Activated T-cell treated with anti-CD3 and anti-CD28 coated beads, Interleukin-2, amount 50 U/mL, for 24 hours (primary cell): ENCODE results near the gene ZFP14.

Experiments
- DNase-seq: peaks from one replicate; pipeline ENCODE4 v3.0.0-alpha.2; 2020
- H3K27ac Mint-ChIP-seq: 2 replicates; pipeline ENCODE4 v1.8.0; 2020; ENCODE audit warnings: mild to moderate bottlenecking, mixed read lengths
- H3K27me3 Mint-ChIP-seq: 2 replicates; pipeline ENCODE4 v1.8.0; 2020; ENCODE audit warnings: mixed read lengths
- H3K36me3 Mint-ChIP-seq: 2 replicates; pipeline ENCODE4 v1.8.0; 2020; ENCODE audit warnings: low read depth, mixed read lengths
- H3K4me1 Mint-ChIP-seq: 2 replicates; pipeline ENCODE4 v1.8.0; 2020; ENCODE audit warnings: low read depth, mixed read lengths
- H3K4me3 Mint-ChIP-seq: 2 replicates; pipeline ENCODE4 v1.8.0; 2020; ENCODE audit warnings: mild to moderate bottlenecking, moderate library complexity, mixed read lengths
- H3K9me3 Mint-ChIP-seq: 2 replicates; pipeline ENCODE4 v1.8.0; 2020; ENCODE audit warnings: mixed read lengths

ZFP14 gene

DNA sequence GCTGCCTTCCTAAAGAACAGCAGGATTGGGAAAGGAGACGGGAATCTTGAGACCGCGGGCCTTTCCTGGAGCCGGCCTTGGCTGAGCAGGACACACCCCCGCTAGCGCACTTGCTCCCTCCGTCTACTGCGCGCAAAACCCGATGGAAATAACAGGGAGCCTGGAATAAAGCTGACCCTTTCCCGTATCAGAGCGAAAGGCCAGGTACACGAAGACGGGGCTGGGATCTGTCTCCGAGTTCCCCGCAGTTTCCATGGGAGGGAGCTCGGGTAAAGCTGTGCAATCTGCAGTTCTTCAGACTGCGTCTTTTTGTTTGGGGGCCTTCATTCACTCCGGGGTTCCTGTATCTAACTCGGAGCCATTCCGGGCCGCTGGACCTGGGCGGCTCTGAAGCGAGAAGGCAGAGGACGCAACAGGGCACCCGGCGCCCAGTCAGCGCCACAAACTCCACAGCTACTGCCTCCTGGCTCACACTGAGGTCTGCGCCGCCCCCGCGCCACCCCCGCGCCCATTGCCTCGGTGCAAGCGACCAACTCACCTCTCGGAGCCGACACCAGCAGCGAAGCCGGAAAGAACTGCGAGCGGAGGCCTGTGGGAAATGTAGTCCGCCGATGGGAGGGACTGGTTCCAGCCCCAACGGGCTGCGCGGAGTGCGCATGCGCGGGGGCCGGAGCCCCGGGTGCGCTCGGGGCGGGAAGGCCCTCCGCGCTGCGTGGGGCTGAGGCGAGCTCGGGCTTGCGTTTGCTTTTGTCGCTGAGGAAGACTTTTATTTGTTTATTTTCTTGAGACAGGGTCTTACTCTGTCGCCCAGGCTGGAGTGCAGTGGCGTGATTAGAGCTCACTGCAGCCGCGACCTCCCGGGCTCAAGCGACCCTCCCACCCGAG is at the start of gene ZFP14:
Gene ZFP14 (minus strand): TSS at position 577 of the 885 bp plus-strand sequence. CDS start 11,309 bp downstream, outside the sequence.
- H3K4me3 Mint-ChIP-seq = peak within 1 kb of the TSS; percentile 92
- H3K27ac Mint-ChIP-seq = peak within 1 kb of the TSS; percentile 95
- H3K9me3 Mint-ChIP-seq = peaks cover 21% of the 10 kb centered on the region
- DNase-seq = peak; percentile 95
- no peaks in the 10 kb centered on the region for H3K27me3 Mint-ChIP-seq
- peaks cover 48% of the 10 kb centered on the region for H3K36me3 Mint-ChIP-seq
- peaks cover 30% of the 10 kb centered on the region for H3K4me1 Mint-ChIP-seq

DNA sequence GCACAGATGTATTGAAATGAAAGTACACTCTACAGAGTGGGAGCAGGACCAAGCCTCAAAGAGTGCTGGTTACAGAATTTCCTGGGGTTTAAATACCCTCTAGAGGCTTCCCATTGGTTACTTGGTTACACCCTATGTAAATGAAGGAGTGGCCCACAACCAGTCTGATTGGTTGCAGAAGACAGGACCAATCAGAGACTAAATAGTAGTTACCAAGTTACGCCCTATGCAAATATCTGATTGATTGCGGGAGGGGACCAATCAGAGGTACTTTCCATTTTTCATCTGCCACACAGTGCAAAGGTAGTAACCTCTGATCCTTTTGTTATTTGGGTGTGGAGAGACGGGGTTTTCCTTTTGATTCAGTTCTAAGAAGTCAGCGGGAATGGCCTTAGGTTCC is 44.9 kb upstream of the ZFP14 start:
- Mint-ChIP-seq H3K4me1 (peaks cover 6% of the 10 kb centered on the region), H3K4me3 (no peak overlapping the region), H3K36me3 (peaks cover 26% of the 10 kb centered on the region), H3K27me3 (peaks cover 44% of the 10 kb centered on the region), H3K27ac (no peak overlapping the region), H3K9me3 (peaks cover 45% of the 10 kb centered on the region)
- DNase-seq = no peak

DNA sequence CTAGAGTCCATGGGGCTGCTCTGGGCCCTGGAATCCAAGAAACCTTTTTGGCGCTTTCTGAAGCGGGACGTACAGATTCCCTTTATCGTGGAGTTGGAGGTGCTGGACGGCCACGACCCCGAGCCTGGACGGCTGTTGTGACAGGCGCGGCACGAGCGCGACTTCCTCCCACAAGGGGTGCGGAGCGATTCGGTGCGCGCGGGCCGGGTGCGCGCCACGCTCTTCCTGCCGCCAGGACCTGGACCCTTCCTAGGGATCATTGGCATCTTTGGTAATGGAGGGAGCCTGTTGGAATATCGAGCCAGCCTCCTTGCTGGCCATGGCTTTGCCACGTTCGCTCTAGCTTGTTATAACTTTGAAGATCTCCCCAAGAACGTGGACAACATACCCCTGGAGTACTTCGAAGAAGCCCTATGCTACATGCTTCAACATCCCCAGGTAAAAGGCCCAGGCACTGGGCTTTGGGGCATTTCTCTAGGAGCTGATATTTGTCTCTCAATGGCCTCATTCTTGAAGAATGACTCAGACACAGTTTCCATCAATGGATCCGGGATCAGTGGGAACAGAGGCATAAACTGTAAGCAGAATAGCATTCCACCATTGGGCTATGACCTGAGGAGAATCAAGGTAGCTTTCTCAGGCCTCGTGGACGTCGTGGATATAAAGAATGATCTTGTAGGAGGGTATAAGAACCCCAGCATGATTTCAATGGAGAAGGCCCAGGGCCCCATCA is 42.9 kb upstream of the ZFP14 start:
- Mint-ChIP-seq H3K27ac (no peak overlapping the region), H3K27me3 (peaks cover 44% of the 10 kb centered on the region), H3K36me3 (peaks cover 46% of the 10 kb centered on the region), H3K4me1 (peaks cover 21% of the 10 kb centered on the region), H3K4me3 (peak overlapping the region; percentile 53), H3K9me3 (peaks cover 49% of the 10 kb centered on the region)
- no peak for DNase-seq

DNA sequence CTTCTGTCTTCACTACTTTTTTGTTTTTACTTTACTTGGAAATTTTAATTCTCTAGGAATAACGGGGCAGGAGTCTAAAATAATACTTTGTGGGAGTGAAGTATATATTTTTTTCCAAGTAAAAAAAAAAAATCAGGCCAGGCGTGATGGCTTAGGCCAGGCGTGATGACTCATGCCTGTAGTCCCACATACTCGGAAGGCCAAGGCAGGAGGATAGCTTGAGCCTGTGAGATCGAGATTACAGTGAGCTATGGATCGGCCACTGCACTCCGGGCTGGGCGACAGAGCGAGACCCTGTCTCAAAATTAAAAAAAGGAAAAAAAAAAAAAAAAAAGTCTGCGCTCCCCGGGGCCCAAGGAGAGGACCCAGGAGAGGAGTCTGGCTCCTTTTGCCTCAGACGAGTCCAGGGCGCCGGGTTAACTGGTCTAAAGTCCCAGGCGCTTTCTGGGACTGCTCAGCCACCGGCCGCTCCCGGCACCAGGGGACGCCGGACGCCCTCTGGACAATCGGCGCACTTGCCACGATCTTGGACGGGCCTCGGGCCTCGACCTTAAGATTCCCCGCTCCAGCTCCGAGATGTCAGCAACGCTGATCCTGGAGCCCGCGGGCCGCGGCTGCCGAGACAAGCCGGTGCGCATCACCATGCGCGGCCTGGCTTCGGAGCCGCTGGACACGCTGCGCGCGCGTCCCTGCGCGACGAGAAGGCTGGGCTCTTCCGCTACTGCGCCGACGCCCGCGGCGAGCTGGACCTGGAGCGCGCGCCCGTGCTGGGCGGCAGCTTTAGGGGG is 42.2 kb upstream of the ZFP14 start:
- Mint-ChIP-seq H3K4me1 (peaks cover 23% of the 10 kb centered on the region), H3K4me3 (peak overlapping the region; percentile 53), H3K9me3 (peaks cover 48% of the 10 kb centered on the region), H3K27ac (no peak overlapping the region), H3K36me3 (peaks cover 51% of the 10 kb centered on the region), H3K27me3 (peaks cover 44% of the 10 kb centered on the region)
- peak; percentile 31 for DNase-seq

DNA sequence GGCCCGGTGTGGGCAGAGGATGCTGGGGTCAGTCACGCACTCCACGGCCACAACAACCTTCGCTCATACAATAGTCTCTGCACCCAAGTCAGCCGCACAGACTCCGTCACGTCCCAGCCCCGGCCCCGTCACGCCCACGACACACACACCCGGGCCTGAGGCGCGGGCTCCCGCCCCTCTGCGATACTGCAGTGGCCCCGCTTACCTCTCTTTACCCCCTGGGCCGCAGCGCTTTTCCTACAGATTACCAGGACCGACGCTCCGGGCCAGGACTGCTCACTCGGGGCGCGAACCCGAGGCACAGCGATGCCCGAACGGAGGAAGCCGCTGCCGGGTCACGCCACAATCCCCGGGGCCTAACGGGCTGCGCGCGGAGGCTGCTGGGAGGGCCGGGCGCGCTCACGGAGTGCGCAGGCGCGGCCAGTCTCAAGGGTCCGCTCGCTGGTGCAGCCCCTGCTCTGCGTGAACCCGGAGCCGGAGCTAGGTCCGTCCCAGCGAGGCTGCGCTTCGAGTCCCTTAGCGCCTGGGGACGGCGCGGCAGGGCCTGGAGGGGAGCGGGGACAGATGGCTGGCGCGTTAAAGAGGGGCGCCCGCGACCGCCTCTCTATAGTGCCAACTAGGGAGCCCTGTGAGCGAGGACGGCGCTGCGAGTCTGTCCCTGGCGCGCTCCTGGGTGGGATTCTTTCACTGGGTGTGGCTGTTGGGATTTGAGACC is 39.4 kb upstream of the ZFP14 start, which contains the start of gene ZFP82:
Gene ZFP82 (minus strand): TSS at position 358 of the 715 bp plus-strand sequence. CDS start 8,855 bp downstream, outside the sequence.
- Mint-ChIP-seq H3K4me1 (peaks cover 25% of the 10 kb centered on the region), H3K27me3 (peaks cover 24% of the 10 kb centered on the region), H3K36me3 (peaks cover 70% of the 10 kb centered on the region), H3K9me3 (peaks cover 42% of the 10 kb centered on the region), H3K4me3 (peak within 1 kb of the TSS; percentile 89), H3K27ac (peak within 1 kb of the TSS; percentile 94)
- peak; percentile 89 for DNase-seq

DNA sequence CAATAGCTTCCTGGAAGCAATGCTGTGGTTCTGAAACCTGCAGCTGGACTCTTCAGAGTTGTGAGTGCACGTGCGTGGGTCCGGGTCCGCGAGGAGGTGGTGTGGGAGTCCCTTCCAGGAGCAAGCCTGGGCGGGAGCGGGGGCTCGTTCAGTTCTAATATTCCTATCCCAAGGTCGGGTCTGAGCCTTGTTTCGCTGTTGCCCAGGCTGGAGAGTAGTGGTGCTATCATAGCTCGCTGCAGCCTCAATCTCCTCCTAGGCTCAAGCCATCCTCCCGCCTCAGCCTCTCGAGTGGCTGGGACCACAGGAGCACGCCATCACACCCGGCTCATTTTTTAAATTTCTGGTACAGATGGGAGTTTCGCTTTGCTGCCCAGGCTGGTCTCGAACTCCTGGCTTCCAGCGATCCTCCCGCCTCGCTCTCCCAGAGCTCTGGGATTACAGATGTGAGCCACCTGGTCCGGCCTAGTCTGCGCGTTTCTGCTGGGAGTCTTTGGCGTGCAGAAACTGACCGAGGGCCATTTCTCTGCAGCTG is 38.8 kb upstream of the ZFP14 start:
- H3K27me3 Mint-ChIP-seq = peaks cover 23% of the 10 kb centered on the region
- H3K27ac Mint-ChIP-seq = peak overlapping the region; percentile 94
- H3K36me3 Mint-ChIP-seq = peaks cover 76% of the 10 kb centered on the region
- H3K9me3 Mint-ChIP-seq = peaks cover 43% of the 10 kb centered on the region
- peak overlapping the region; percentile 89 for H3K4me3 Mint-ChIP-seq
- H3K4me1 Mint-ChIP-seq = peaks cover 26% of the 10 kb centered on the region
- no peak for DNase-seq

DNA sequence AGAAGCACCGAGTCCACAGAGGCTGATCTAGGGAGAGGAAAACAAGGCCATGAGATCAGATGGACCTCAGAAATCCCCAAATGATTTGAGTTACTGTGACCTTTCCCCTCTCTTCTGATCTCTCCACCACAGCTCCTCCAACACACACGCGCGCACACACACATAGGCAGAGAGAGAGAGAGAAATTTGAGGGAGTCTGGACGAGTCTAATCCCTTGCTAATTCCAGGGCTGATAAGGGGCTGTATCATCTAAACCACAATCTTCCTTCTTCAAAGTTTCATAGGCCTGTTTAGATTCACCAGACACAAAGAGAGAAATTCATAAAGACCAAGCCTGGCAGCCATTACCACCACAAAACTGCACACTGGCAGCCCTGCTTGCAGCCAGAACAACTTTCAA is 30.8 kb upstream of the ZFP14 start:
- H3K36me3 Mint-ChIP-seq = peaks cover 93% of the 10 kb centered on the region
- no peak overlapping the region for H3K4me3 Mint-ChIP-seq
- peaks cover 2% of the 10 kb centered on the region for H3K4me1 Mint-ChIP-seq
- H3K27me3 Mint-ChIP-seq = no peaks in the 10 kb centered on the region
- H3K9me3 Mint-ChIP-seq = peaks cover 44% of the 10 kb centered on the region
- H3K27ac Mint-ChIP-seq = no peak overlapping the region
- DNase-seq = no peak

DNA sequence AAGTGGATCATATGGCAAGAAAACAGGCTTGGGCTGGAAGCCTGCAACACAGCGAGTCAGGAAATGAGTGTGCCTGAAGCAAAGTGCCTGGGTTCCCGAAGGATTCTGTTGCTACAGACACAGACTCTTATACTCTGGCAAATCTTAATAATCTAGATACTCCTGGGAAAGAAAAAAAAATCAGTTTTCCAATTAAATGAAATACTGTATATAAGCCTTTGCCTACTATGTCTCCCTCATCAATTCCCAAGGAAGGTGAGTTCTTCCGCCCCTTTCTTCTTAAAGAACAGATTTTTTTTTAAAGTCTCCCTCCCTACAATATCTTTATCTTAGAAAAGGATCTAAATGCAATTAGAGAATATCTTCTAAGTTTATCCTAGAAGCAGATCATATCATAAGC is 29.1 kb upstream of the ZFP14 start:
- DNase-seq = no peak
- no peak overlapping the region for H3K4me3 Mint-ChIP-seq
- H3K4me1 Mint-ChIP-seq = peaks cover 2% of the 10 kb centered on the region
- H3K27me3 Mint-ChIP-seq = no peaks in the 10 kb centered on the region
- no peak overlapping the region for H3K27ac Mint-ChIP-seq
- peaks cover 49% of the 10 kb centered on the region for H3K9me3 Mint-ChIP-seq
- H3K36me3 Mint-ChIP-seq = peaks cover 95% of the 10 kb centered on the region

DNA sequence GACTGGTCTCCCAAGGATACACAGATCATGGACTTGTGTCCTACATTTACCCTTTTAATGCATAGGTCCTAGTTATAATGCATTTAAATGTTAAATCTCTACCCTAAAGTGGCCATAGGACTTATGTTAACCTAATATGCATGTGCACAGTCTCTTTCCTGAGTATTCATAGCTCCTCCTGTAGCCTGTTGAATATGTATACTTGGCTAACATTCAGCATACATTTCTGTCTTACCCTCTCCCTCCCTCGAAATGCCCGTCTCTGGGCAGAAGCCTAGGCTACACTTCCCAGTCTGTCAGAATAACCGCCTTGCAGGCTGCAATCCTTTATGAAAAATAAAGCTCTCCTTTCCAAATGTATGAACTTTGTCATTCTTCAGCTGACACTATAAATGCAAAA is 25.5 kb upstream of the ZFP14 start:
- no peak overlapping the region for H3K27ac Mint-ChIP-seq
- H3K9me3 Mint-ChIP-seq = peaks cover 53% of the 10 kb centered on the region
- peaks cover 95% of the 10 kb centered on the region for H3K36me3 Mint-ChIP-seq
- no peaks in the 10 kb centered on the region for H3K27me3 Mint-ChIP-seq
- DNase-seq = no peak
- no peaks in the 10 kb centered on the region for H3K4me1 Mint-ChIP-seq
- H3K4me3 Mint-ChIP-seq = no peak overlapping the region

DNA sequence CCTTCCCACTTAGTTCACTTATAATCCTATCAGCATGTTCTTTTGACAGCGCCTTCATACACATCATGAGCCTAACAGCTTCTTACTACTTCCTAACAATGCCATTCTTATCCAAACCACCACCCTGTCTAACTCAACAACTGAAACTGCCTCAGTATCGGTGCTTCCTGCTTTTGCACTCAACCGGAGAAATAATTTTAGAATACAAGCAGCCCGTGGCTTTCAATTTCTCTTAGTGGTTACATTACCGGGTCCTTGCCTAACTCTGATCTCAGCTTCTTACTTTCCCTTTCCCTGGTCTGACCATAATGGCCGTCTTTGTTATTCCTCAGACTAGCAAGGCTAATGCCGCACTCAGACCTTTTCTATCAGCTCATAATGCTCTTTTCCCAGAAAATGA is 22.5 kb upstream of the ZFP14 start:
- H3K27me3 Mint-ChIP-seq = no peaks in the 10 kb centered on the region
- peaks cover 97% of the 10 kb centered on the region for H3K36me3 Mint-ChIP-seq
- no peak for DNase-seq
- peaks cover 43% of the 10 kb centered on the region for H3K9me3 Mint-ChIP-seq
- no peak overlapping the region for H3K27ac Mint-ChIP-seq
- no peak overlapping the region for H3K4me3 Mint-ChIP-seq
- H3K4me1 Mint-ChIP-seq = no peaks in the 10 kb centered on the region

DNA sequence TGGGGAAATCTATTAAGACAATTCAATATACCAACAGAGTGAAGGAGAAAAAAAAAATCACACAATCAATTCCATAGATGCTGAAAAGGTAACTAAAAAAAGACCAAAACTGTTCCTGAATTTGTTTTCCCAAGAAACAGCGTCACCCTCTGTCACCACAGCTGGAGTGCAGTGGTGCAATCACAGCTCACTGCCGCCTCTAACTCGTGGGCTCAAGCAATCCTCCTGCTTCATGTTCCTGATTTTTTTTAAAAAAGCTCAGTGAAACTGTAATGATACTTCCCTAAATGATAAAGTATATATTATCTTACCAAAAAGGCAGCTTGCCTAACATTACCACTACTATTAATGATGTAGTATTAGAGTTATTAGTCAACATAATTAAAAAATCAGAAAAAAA is 19.6 kb upstream of the ZFP14 start:
- Mint-ChIP-seq H3K36me3 (peaks cover 95% of the 10 kb centered on the region), H3K27me3 (no peaks in the 10 kb centered on the region), H3K4me3 (no peak overlapping the region), H3K9me3 (peaks cover 47% of the 10 kb centered on the region), H3K4me1 (no peaks in the 10 kb centered on the region), H3K27ac (no peak overlapping the region)
- DNase-seq = no peak

DNA sequence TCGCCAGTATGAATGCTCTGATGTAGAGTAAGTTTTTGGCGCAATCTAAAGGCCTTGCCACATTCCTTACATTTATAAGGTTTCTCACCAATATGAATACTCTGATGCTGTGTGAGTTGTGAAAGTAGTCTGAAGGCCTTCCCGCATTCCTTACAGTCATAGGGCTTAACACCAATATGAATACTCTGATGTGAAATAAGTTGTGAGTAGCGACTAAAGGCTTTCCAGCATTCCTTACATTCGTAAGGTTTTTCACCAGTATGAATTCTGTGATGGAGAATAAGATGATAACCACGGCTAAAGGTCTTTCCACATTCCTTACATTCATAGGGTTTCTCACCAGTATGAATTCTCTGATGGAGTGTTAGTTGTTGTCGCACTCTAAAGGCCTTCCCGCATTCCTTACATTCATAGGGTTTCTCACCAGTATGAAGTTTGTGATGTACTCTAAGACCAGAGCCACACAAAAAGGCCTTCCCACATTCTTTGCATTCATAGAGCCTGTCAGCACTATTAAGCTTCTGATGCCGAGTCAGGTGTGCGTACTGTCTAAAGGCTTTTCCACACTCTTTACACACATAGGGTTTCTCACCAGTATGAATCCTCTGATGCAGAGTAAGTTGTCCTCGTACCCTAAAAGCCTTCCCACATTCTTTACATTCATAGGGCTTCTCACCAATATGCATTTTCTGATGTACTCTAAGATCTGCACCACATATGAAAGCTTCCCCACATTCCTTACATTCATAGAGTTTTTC is 14.1 kb upstream of the ZFP14 start:
- H3K27me3 Mint-ChIP-seq = no peaks in the 10 kb centered on the region
- H3K4me1 Mint-ChIP-seq = no peaks in the 10 kb centered on the region
- peaks cover 49% of the 10 kb centered on the region for H3K9me3 Mint-ChIP-seq
- H3K36me3 Mint-ChIP-seq = peaks cover 82% of the 10 kb centered on the region
- H3K27ac Mint-ChIP-seq = no peak overlapping the region
- H3K4me3 Mint-ChIP-seq = no peak overlapping the region
- DNase-seq = no peak

DNA sequence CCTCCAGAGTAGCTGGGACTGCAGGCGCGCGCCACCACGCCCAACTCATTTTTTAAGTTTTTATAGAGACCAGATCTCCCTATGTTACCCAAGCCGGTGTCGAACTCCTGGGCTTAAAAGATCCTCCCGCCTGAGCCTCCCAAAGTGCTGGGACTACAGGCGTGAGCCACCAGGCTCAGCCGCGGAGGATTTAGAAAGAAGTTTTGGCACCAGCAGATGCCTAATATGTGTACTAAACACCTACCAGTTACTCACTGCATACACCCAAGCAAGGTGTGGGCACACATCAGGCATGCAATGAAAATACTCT is 464 bp upstream of the ZFP14 start:
- no peak for DNase-seq
- Mint-ChIP-seq H3K36me3 (peaks cover 44% of the 10 kb centered on the region), H3K9me3 (peaks cover 24% of the 10 kb centered on the region), H3K27ac (peak overlapping the region; percentile 14), H3K27me3 (no peaks in the 10 kb centered on the region), H3K4me1 (peaks cover 30% of the 10 kb centered on the region), H3K4me3 (peak overlapping the region; percentile 92)
